ENCODE data around the gene NOSIP.

GRCh38 chr19:49574206-49574755, 6.1 kb downstream of the NOSIP start:
- no peak for TF ChIP-seq SIN3A (IDR thresholded peaks at IDR 0.05; ENCODE audit: borderline replicate concordance, insufficient read depth, low read depth, low read length)
- no peak for TF ChIP-seq POLR2AphosphoS5 (IDR thresholded peaks at IDR 0.05; ENCODE audit: low read depth, low read length)
- TF ChIP-seq, protein P1, sequence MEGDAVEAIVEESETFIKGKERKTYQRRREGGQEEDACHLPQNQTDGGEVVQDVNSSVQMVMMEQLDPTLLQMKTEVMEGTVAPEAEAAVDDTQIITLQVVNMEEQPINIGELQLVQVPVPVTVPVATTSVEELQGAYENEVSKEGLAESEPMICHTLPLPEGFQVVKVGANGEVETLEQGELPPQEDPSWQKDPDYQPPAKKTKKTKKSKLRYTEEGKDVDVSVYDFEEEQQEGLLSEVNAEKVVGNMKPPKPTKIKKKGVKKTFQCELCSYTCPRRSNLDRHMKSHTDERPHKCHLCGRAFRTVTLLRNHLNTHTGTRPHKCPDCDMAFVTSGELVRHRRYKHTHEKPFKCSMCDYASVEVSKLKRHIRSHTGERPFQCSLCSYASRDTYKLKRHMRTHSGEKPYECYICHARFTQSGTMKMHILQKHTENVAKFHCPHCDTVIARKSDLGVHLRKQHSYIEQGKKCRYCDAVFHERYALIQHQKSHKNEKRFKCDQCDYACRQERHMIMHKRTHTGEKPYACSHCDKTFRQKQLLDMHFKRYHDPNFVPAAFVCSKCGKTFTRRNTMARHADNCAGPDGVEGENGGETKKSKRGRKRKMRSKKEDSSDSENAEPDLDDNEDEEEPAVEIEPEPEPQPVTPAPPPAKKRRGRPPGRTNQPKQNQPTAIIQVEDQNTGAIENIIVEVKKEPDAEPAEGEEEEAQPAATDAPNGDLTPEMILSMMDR (IDR thresholded peaks at IDR 0.05): no peak
- TF ChIP-seq, protein P2, sequence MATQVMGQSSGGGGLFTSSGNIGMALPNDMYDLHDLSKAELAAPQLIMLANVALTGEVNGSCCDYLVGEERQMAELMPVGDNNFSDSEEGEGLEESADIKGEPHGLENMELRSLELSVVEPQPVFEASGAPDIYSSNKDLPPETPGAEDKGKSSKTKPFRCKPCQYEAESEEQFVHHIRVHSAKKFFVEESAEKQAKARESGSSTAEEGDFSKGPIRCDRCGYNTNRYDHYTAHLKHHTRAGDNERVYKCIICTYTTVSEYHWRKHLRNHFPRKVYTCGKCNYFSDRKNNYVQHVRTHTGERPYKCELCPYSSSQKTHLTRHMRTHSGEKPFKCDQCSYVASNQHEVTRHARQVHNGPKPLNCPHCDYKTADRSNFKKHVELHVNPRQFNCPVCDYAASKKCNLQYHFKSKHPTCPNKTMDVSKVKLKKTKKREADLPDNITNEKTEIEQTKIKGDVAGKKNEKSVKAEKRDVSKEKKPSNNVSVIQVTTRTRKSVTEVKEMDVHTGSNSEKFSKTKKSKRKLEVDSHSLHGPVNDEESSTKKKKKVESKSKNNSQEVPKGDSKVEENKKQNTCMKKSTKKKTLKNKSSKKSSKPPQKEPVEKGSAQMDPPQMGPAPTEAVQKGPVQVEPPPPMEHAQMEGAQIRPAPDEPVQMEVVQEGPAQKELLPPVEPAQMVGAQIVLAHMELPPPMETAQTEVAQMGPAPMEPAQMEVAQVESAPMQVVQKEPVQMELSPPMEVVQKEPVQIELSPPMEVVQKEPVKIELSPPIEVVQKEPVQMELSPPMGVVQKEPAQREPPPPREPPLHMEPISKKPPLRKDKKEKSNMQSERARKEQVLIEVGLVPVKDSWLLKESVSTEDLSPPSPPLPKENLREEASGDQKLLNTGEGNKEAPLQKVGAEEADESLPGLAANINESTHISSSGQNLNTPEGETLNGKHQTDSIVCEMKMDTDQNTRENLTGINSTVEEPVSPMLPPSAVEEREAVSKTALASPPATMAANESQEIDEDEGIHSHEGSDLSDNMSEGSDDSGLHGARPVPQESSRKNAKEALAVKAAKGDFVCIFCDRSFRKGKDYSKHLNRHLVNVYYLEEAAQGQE (IDR thresholded peaks at IDR 0.05; ENCODE audit: insufficient read depth in 1 of 2, low read depth in 2 of 2, low read length in 1 of 2): no peak
